IMR-90 (cell line): ENCODE results near the gene PLCG1. TPM values are rescaled to one million over a fixed set of nuclear protein-coding genes. Genes with fewer than 3 reads are reported as not detected.

Source experiments
- ATAC-seq: fragments of 200-7000 bp; cut with Tn5 transposase; 2 replicates; pipeline ENCODE4 v1.9.1; 2020; ENCODE audit warnings: low read depth, mild to moderate bottlenecking, moderate library complexity
- BruUV-seq: library from RNA; stranded (reverse); fragments of 400-500 nt; replicated peaks from 2 replicates; lab custom pipeline; 2021; lab: Mats Ljungman, UMichigan
- CTCF ChIA-PET: fragments of 300-600 bp; formaldehyde crosslinking; extraction: SDS; loops from one replicate; lab custom pipeline; 2021; ENCODE audit warnings: antibody characterized with exemption; lab: Yijun Ruan, JAX
- POLR2A ChIA-PET: fragments of 300-600 bp; sonication (Branson Sonifier 250); formaldehyde crosslinking; loops from one replicate; lab custom pipeline; 2022; ENCODE audit warnings: antibody characterized with exemption; ENCODE audit not compliant: unreplicated experiment; lab: Charles Lee
- DNase-seq: peaks from one replicate; pipeline ENCODE4 v3.0.0; 2013
- H2AFZ ChIP-seq: replicated peaks from 2 replicates; pipeline ENCODE3; 2013; ENCODE audit warnings: low read length, mild to moderate bottlenecking; ENCODE audit not compliant: poor library complexity
- H2AK5ac ChIP-seq: 2 replicates; pipeline ENCODE4 v1.6.1; 2013; ENCODE audit warnings: low read depth, low read length, inconsistent platforms
- H2AK9ac ChIP-seq: replicated peaks from 2 replicates; pipeline ENCODE3; 2013; ENCODE audit warnings: mild to moderate bottlenecking, low read depth, low read length, moderate library complexity; ENCODE audit not compliant: poor library complexity
- H2BK120ac ChIP-seq: 2 replicates; pipeline ENCODE4 v1.6.1; 2013; ENCODE audit warnings: low read depth, low read length, inconsistent platforms
- H2BK15ac ChIP-seq: 3 replicates; pipeline ENCODE4 v1.6.1; 2013; ENCODE audit warnings: low read depth, low read length, inconsistent platforms
- H2BK20ac ChIP-seq: 2 replicates; pipeline ENCODE4 v1.6.1; 2013; ENCODE audit warnings: low read depth, mild to moderate bottlenecking, inconsistent platforms, low read length, moderate library complexity
- H2BK5ac ChIP-seq: 2 replicates; pipeline ENCODE4 v1.6.1; 2013; ENCODE audit warnings: mild to moderate bottlenecking, low read depth, low read length, inconsistent platforms; ENCODE audit not compliant: poor library complexity, severe bottlenecking
- H3K14ac ChIP-seq: replicated peaks from 2 replicates; pipeline ENCODE4 v1.6.1; 2013; ENCODE audit warnings: low read depth, low read length, inconsistent platforms
- H3K18ac ChIP-seq: 2 replicates; pipeline ENCODE4 v1.6.1; 2013; ENCODE audit warnings: low read depth, low read length, control low read depth
- H3K23ac ChIP-seq: 2 replicates; pipeline ENCODE4 v1.6.1; 2013; ENCODE audit warnings: low read depth, low read length, inconsistent platforms
- H3K27ac ChIP-seq: 2 replicates; pipeline ENCODE4 v1.5.1; 2013; ENCODE audit warnings: mild to moderate bottlenecking, control low read depth, low read length; ENCODE audit not compliant: insufficient read depth
- H3K27me3 ChIP-seq: 2 replicates; pipeline ENCODE4 v1.6.1; 2013; ENCODE audit warnings: low read length; ENCODE audit not compliant: control insufficient read depth, insufficient read depth
- H3K36me3 ChIP-seq: 2 replicates; pipeline ENCODE4 v1.6.1; 2013; ENCODE audit warnings: low read length, mixed read lengths; ENCODE audit not compliant: control insufficient read depth, insufficient read depth
- H3K4ac ChIP-seq: 2 replicates; pipeline ENCODE4 v1.6.1; 2013; ENCODE audit warnings: low read depth, low read length, inconsistent platforms
- H3K4me1 ChIP-seq: 2 replicates; pipeline ENCODE4 v1.6.1; 2013; ENCODE audit warnings: low read length, mixed read lengths; ENCODE audit not compliant: control insufficient read depth, insufficient read depth
- H3K4me2 ChIP-seq: 2 replicates; pipeline ENCODE4 v1.6.1; 2013; ENCODE audit warnings: low read depth, mild to moderate bottlenecking, control low read depth, low read length, moderate library complexity
- H3K4me3 ChIP-seq: 2 replicates; pipeline ENCODE4 v1.5.1; 2013; ENCODE audit warnings: low read depth, mild to moderate bottlenecking, control low read depth, low read length, moderate library complexity; ENCODE audit not compliant: insufficient read depth
- H3K56ac ChIP-seq: 2 replicates; pipeline ENCODE4 v1.6.1; 2013; ENCODE audit warnings: low read length, inconsistent platforms; ENCODE audit not compliant: insufficient read depth; ENCODE audit errors: extremely low read depth
- H3K79me1 ChIP-seq, 2 experiments: 2 replicates each; pipeline ENCODE4 v1.6.1; 2013; ENCODE audit warnings: low read length in 2 of 2, inconsistent platforms in 1 of 2, low read depth in 1 of 2
- H3K9ac ChIP-seq: 2 replicates; pipeline ENCODE4 v1.6.1; 2013; ENCODE audit warnings: low read depth, low read length, control low read depth
- H3K9me1 ChIP-seq: 2 replicates; pipeline ENCODE4 v1.6.1; 2013; ENCODE audit warnings: low read length, inconsistent platforms; ENCODE audit not compliant: insufficient read depth
- H3K9me3 ChIP-seq: 2 replicates; pipeline ENCODE4 v1.6.1; 2013; ENCODE audit warnings: low read length; ENCODE audit not compliant: control insufficient read depth, insufficient read depth
- H4K20me1 ChIP-seq: 2 replicates; pipeline ENCODE4 v1.6.1; 2013; ENCODE audit warnings: low read length, inconsistent platforms; ENCODE audit not compliant: insufficient read depth
- H4K5ac ChIP-seq: 2 replicates; pipeline ENCODE4 v1.6.1; 2013; ENCODE audit warnings: mild to moderate bottlenecking, low read depth, low read length, control low read depth
- H4K8ac ChIP-seq, 2 experiments: 2 replicates each; pipeline ENCODE4 v1.6.1; 2013; ENCODE audit warnings: low read depth in 2 of 2, low read length in 2 of 2, control low read depth in 1 of 2, inconsistent platforms in 1 of 2
- H4K91ac ChIP-seq: 2 replicates; pipeline ENCODE4 v1.6.1; 2013; ENCODE audit warnings: low read depth, low read length, inconsistent platforms; ENCODE audit not compliant: insufficient read depth
- BHLHE40 ChIP-seq: fragments of 150-350 bp; IDR thresholded peaks from 2 replicates; pipeline ENCODE4 v1.6.1; 2016; ENCODE audit warnings: mild to moderate bottlenecking, low read depth, low read length
- CEBPB ChIP-seq: IDR thresholded peaks from 2 replicates; pipeline ENCODE4 v1.6.1; 2012; ENCODE audit warnings: low read depth, low read length, improper control_type of control experiment
- CHD1 ChIP-seq: IDR thresholded peaks from 2 replicates; pipeline ENCODE4 v1.6.1; 2012; ENCODE audit warnings: low read depth, low read length, improper control_type of control experiment
- CTCF ChIP-seq: conservative IDR thresholded peaks from 2 replicates; pipeline ENCODE4 v1.5.1; 2012; ENCODE audit warnings: mild to moderate bottlenecking, low read depth, low read length, improper control_type of control experiment
- ELK1 ChIP-seq: fragments of 150-350 bp; IDR thresholded peaks from 2 replicates; pipeline ENCODE4 v1.6.1; 2016; ENCODE audit warnings: low read depth, mild to moderate bottlenecking, low read length, moderate library complexity, borderline replicate concordance
- FOS ChIP-seq: fragments of 150-350 bp; IDR thresholded peaks from 2 replicates; pipeline ENCODE4 v1.6.1; 2016; ENCODE audit warnings: low read depth, low read length
- MAFK ChIP-seq: IDR thresholded peaks from 2 replicates; pipeline ENCODE4 v1.6.1; 2012; ENCODE audit warnings: low read depth, low read length, improper control_type of control experiment
- MAZ ChIP-seq: IDR thresholded peaks from 2 replicates; pipeline ENCODE4 v1.6.1; 2012; ENCODE audit warnings: low read depth, mild to moderate bottlenecking, low read length, improper control_type of control experiment, moderate library complexity, borderline replicate concordance
- MXI1 ChIP-seq: IDR thresholded peaks from 2 replicates; pipeline ENCODE4 v1.6.1; 2012; ENCODE audit warnings: low read depth, mild to moderate bottlenecking, low read length, moderate library complexity, borderline replicate concordance
- NFE2L2 ChIP-seq: fragments of 150-350 bp; IDR thresholded peaks from 2 replicates; pipeline ENCODE4 v1.6.1; 2016; ENCODE audit warnings: low read depth, mild to moderate bottlenecking, low read length
- POLR2A ChIP-seq: IDR thresholded peaks from 2 replicates; pipeline ENCODE4 v1.6.1; 2012; ENCODE audit warnings: mild to moderate bottlenecking, low read depth, low read length
- RAD21 ChIP-seq: IDR thresholded peaks from 2 replicates; pipeline ENCODE4 v1.6.1; 2012; ENCODE audit warnings: low read length, improper control_type of control experiment
- RCOR1 ChIP-seq: IDR thresholded peaks from 2 replicates; pipeline ENCODE4 v1.6.1; 2012; ENCODE audit warnings: mild to moderate bottlenecking, low read length, improper control_type of control experiment; ENCODE audit not compliant: insufficient replicate concordance
- RFX5 ChIP-seq: IDR thresholded peaks from 2 replicates; pipeline ENCODE4 v1.8.0; 2012; ENCODE audit warnings: low read depth, mild to moderate bottlenecking, low read length, moderate library complexity
- USF2 ChIP-seq: fragments of 150-350 bp; IDR thresholded peaks from 2 replicates; pipeline ENCODE4 v1.6.1; 2017; ENCODE audit warnings: mild to moderate bottlenecking, antibody characterized with exemption, low read length, low read depth
- WGBS, 2 experiments: methylation state at CpG; one replicate each; pipeline versions ENCODE4 v1.1.5 to v1.1.7; 2013; ENCODE audit warnings: missing lambda C conversion rate in 2 of 2; ENCODE audit not compliant: insufficient read length in 1 of 2; ENCODE audit errors: extremely low coverage in 2 of 2; 5-methylcytosine and 5-hydroxymethylcytosine counted together
- dilution Hi-C: fragments of 300-500 bp; cut with HindIII; formaldehyde crosslinking; loops from one replicate; pipeline ENCODE4 v1.14.3; 2018; ENCODE audit warnings: low sequenced_read_pairs; ENCODE audit not compliant: unreplicated experiment
- in situ Hi-C: fragments of 300-500 bp; cut with MboI; formaldehyde crosslinking; loops from 3 replicates; pipeline ENCODE4 v1.14.3; 2019; ENCODE audit warnings: low sequenced_read_pairs, inconsistent platforms, mixed read lengths
- intact Hi-C: fragments of 100-400 bp; cut with micrococcal nuclease; formaldehyde crosslinking; loops from 2 replicates; pipeline ENCODE4 v1.10.0; 2022
- polyA plus RNA-seq, 3 experiments: library from polyadenylated mRNA; depleted of rRNA; stranded (reverse); fragments of >200 nt; gene quantifications; 2 replicates each; pipeline ENCODE4 v1.2.3, GENCODE V29; 2012; ENCODE audit warnings: low replicate concordance in 1 of 3
- total RNA-seq: library from RNA; depleted of rRNA; stranded (reverse); fragments of >200 nt; gene quantifications from 2 replicates; pipeline ENCODE4 v1.2.3, GENCODE V29; 2012

PLCG1 gene
- total and polyA plus RNA-seq, 2 of the 4 experiments (the other 2 are of a cell fraction): 59.1 to 69.1 TPM

- Histone ChIP-seq H4K8ac (no peak overlapping the region), H3K18ac (no peak overlapping the region), H2AFZ (no peak overlapping the region), H4K5ac (no peak overlapping the region), H2AK5ac (no peak overlapping the region), H3K9me1 (peaks cover 35% of the 10 kb centered on the region), H3K79me1 (peaks cover 38 to 65% of the 10 kb centered on the region in 2 experiments), H3K9ac (no peak overlapping the region), H2BK15ac (no peak overlapping the region), H3K23ac (no peak overlapping the region), H3K9me3 (no peaks in the 10 kb centered on the region), H3K4ac (no peak overlapping the region), H3K27me3 (no peaks in the 10 kb centered on the region), H3K36me3 (peaks cover 23% of the 10 kb centered on the region), H2BK20ac (no peak overlapping the region), H3K4me2 (no peak overlapping the region), H3K4me1 (peaks cover 8% of the 10 kb centered on the region), H2AK9ac (no peak overlapping the region), H3K56ac (no peak overlapping the region), H3K4me3 (no peak overlapping the region), H3K14ac (no peak overlapping the region), H4K91ac (no peak overlapping the region), H4K20me1 (peaks cover 6% of the 10 kb centered on the region), H2BK120ac (no peak overlapping the region), H3K27ac (no peak overlapping the region), H2BK5ac (no peak overlapping the region)
- intact Hi-C loops: no loop called here
- dilution Hi-C loops: no loop called here
- WGBS, 2 experiments: no CpG with 5 or more reads among the region's 6 CpGs
- CTCF ChIA-PET: no interaction called here
- TF ChIP-seq MXI1 (no peak), NFE2L2 (no peak), BHLHE40 (no peak), RAD21 (no peak), CTCF (no peak), CEBPB (no peak), USF2 (no peak), POLR2A (no peak), CHD1 (no peak), RCOR1 (no peak), MAFK (no peak), RFX5 (no peak), MAZ (no peak), ELK1 (no peak), FOS (no peak)
- ATAC-seq (no peak), DNase-seq (no peak)
- in situ Hi-C loops: no loop called here
- POLR2A ChIA-PET: no interaction called here
- no TSS peak for BruUV-seq
Measured at GRCh38 chr20:41183391-41183790, 46.0 kb downstream of the PLCG1 start.
